HG03139 (cell line): Measurements from ENCODE around the gene UCKL1.
"Not testable (repeated sequence)": the region's sequence is repeated elsewhere in the genome, so short reads cannot be mapped to it uniquely, and the experiment has no call there.

Experiments
- ATAC-seq: cut with Tn5 transposase; IDR thresholded peaks from one replicate; pipeline ENCODE4 v1.9.1; 2021; ENCODE audit not compliant: unreplicated experiment

Gene UCKL1

DNA sequence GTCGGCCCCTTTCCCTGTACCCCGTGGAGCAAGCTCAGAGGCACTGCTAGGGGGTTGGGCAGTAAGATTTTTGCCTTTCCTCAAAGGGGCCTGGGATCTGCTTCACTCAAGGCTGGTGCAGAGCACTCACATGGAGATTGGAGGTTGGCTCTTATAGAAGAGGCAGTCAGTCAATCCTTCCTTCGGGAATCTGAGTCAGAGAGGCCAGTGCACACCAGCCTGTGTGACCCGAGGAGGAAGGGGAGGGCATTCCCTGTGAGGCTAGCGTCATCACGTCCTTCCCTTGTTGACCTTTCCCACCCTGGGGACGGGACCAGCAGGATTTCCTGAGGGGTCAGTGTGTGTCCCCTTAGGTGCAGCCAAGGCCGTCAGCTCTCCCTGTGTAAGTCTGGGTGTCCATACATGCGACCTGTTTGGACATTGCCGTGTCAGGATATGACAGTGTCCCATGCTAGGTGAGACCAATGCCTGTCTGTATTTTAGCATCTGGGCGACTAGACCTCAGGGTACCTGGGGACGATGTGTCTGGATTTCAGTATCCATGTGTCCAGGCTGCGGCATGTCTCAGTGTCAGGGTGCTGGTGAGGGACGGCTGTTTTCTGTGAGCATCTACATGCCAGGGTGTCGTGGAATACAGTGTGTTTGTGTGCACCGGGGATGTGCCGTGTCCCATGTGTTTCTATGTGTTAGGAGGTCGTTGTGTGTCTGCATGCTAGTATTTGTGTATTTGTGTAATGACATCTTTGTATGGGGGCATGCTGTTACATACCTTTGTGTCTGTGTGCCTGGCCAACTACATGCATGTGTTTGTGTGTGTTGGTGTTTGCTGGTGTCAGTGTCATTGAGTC, 16.3 kb upstream of the UCKL1 start:
- no peak for ATAC-seq

DNA sequence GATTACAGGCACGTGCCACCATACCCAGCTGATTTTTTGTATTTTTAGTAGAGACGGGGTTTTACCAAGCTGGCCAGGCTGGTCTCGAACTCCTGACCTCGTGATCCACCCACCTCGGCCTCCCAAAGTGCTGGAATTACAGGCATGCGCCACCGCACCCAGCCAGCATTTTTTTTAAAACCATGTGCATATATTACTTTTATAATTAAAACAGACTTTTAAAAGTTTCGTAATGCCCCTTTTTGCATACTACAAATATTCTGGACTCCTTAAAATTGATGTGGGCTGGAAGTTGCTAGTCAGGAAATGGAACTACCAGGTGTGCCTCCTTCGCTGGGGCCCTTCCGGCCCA, 15.7 kb upstream of the UCKL1 start:
- not testable (repeated sequence) for ATAC-seq

DNA sequence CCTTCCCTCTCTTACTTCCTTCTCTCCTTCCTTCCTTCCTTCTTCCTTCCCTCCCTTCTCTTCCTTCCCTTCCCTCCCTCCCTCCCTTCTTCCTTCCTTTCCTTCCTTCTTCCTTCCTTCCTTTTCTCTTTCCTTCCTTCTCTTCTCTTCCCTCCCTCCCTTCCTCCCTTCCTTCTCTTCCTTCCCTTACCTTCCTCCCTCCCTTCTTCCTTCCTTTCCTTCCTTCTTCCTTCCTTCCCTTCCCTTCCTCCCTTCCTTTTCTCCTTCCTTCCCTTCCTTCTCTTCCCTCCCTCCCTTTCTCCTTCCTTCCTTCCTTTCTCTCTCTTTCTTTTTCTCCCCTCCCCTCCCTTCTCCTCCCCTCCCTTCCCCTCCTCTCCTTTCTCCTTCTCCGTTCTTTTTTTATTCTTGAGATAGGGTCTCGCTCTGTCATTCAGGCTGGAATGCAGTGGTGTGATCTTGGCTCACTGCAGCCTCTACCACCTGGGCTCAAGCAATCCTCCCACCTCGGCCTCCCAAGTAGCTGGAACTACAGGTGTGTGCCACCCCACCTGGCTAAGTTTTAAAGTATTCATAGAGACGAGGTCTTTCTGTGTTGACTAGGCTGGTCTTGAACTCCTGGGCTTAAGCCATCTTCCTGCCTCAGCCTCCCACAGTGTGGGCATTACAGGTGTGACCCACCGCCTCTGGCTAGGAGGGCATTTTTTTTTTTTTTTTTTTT, 14.7 kb upstream of the UCKL1 start:
- ATAC-seq, result no peak

DNA sequence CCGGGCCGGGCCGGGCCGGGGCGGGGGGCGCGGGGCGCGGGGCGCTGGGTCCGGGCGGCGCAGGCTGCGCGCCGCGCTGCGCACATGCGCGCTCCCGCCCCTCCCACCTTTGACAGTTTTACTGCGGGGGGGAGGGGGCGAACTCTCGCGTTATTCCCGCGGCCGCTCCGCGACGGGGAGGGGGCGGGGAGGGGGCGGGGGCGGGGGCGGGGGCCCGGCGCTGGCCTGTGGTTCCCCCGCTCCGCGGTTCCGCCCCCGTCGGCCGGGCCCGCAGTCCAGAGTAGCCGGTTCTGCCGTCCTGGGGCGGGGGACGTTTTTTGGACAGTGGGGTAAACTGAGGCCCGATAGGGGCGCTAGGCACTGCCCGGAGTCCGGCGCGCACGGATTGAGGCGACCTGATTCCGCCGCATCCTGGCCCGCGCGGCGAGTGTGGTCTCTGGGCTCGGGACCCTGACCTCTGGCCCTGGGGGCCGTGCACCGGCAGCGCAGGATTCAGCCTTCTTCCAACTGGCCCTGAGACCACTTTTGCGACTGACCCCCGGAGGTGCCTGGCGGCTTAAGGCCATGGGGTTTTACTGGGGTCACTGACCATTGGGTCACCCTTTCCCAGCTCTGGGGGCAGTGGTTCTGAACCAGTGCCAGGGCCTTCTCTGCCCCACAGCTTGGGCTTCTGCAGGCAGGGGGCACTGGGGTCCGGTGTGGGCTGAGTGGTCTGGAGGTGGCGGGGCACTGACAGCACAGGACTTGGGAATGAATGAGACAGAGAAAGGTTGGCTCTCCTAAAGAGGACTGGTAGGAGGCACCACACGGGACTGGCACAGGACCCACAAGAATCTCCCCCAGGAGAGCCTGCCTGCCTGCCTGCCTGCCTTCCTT, 13.9 kb upstream of the UCKL1 start, which contains the start of gene ZNF512B:
Gene ZNF512B (minus strand): TSS at position 93 of the 876 bp plus-strand sequence. CDS start 1,980 bp downstream, outside the sequence.
- no peak for ATAC-seq

DNA sequence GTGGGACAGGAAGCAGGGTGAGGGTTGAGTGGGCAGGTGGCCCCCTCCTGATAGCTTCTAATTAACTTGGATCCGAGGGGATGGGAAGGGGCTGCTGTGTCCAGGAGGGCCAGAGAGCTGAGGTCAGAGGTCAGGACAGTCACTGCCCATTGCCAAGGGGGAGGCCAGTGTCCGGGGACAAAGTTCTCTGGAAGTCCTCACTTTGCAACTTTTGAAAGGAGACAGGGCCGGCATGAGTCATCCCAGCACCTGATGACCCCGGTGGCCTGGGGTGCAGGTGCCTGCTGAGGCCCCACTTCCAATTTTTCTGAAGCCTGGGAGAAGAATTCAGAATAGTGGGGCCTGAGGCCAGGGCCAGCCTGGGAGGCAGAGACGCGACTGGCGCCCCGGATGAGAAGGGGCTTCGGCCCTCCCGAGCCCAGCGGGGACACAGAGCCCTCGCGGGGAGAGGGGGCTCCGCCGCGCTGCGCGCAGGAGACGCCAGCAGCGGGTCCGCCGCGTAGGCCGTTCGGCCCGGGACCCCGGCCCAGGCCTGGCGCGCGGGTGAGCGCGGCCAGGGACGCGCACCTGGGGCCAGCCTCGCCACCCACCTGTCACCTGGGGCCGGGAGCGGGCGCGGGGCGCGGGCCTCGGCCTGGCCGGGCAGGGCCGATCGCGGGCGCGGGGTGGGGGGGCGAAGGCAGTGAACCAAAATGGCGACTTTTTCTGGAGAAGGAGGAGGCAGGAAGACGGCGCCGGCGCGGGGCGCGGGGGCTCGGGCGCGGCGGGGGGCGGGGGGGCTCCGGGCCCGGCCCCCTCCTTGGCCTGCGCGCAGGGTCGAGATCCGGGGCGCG, 12.9 kb upstream of the UCKL1 start:
- no peak for ATAC-seq

DNA sequence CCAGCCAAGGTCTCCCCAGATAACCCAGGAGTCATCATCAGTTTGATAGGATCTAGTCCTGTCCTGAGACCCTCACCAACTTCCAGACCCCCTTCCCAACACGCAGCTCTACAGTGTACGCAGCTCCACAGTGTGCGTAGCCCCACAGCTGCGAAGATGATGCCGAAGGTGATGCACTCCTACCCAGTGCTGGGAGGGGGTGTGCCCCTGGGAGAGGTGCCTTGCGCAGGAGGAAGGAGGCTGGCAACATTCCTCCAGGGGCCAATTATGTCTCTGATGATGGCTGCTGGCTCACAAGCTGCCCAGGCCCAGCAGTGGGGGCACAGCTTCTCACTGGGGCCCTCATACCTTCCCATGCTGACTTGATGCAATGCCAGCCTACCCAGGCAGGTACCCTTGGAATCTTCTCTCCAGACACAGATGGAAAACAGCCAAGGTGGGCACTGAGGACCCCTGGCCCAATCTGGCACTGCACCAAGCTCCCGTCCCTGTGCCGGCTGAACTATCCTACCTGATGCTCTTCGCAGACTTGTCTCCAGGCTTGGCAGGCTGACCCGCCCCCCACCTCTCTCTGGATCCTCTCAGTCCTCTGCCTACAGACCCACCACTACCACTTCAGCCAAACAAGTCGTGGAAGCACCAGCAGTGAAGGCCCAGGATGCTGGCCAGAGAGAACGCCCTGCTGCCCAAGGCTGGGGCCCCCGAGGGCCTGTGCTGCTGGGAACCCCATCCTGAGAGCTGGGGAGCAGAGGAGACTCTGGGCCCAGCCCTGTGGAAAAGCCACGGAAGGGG, 12.1 kb upstream of the UCKL1 start:
- no peak for ATAC-seq

DNA sequence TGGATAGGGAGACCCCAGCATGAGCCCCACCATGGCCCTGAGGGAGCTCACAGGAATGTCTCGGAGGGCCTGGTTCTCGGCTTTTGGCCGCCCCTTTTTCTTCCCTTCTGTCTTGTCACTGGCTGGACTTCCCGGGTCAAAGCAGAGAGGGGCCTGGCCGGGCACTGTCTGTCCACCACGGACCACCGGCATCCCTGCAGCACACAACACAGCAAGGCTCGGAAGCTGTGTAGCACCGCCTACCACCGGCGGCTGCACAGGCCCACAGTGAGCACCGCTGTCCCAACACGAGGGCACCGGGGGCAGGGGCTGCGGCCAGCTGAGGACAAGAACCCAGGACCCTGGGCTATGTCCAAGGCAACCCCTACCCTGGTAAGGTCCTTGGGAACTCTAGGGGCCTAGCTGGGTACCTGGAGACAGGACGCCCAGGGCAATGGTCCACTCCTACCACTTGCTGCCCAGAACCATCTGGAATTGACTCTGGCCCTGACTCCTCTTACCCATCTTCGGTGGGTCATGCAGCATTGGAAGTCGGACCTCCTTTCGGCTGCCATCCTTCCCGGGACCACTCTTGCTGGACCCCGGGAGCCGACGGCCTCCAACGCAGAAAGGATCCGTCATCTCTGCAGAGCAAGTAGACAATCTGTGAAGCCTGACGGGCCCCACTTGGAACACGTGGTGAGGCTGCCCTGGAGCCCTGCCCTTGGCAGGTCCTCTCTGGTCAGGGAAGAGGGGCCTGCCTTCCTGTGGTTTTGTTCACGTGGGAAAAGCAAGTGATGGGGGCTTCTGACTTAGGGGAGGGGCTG, 11.3 kb upstream of the UCKL1 start:
- no peak for ATAC-seq

DNA sequence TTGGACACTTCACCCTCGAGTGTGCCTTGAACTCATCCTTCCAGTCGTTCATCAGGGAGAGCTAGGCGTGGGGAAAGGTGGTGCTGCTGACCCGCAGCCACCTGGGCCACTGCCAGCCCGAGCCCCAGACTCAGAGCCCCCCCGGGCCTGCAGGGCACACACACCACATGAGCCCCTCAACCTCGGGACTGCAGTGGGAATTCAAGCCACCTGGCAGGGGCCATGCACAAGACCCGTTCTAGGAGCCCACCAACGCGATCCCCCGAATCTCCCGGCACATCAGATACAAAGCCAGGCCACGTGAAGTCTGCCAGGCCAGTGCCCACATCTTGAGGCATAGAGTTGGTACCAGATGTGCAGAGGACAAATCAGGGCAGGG, 10.7 kb upstream of the UCKL1 start:
- no peak for ATAC-seq

DNA sequence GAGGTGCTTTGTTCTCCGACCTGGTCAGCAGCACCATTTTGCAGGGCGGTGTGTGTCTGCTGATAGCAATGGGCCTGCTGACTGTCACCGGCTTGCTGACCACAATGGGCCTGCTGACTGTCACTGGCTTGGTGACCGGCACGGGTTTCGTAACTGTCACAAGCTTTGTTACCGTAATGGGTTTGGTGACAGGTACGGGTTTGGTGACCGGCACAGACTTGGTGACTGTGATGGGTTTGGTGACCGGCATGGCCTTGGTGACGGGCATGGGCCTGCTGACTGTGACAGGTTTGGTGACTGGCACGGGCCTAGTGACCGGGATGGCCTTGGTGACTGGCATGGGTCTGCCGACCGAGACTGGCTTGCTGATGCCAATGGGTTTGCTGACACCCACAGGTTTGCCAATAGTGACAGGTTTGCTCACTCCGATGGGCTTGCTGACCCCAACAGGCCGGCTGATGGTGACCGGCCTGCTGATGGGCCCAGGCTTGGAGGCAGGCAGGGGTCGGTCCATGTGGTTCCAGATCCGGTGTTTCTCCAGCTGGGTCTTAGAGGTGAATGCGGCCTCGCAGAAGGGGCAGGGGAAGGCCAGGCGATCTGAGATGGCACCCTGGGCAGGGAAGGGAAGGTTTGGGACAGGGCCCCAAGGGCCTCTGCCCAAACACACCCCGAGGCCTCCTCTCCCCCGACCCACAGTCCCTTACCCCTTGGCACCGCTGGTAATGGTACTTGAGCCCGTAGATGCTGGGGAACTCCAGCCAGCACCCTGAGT, 10.1 kb upstream of the UCKL1 start:
- ATAC-seq, result no peak

DNA sequence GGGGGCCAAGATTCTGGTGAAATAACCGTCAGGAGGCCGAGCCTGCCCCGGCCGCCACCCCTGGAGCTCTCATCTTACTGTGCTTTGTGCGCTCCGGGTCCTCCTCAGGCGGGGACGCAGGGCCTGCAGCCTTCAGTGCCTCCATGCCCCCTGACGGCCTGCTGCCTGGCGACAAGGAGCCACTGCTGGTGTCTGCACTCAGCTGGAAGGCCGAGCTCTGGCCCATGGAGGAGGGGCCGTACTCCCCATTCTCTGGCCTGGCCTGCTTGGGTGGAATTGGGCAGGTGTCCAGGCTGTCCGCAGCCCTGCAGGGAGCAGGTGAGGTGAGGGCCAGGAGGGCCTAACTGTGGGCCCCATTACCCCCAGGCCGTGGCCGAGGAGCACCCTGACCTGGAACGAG, 8.2 kb upstream of the UCKL1 start:
- no peak for ATAC-seq

DNA sequence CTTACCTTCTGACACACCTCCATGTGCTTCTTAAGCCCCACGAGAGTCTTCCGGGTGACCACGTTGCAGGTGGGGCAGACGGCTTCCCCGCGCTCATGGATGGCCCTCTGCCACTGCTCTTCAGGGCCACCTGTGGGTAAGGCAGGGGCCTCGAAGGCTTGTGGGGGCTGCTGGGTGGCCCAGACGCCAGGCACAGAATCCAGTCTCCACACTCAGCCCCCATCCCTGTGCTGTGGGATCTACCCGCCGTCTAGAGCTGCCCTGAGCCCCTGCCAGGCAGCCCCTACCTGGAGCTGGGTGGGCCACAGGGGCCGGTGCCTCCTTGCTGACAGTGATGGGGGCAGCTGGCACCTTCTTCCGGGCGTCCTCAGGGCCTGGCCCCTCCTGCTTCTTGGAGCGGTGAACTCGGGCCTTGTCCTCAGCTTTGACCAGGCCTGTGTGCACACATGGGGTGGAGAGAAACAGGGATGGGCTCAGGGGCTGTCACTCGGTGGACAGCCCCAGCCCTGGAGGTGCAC, 7.6 kb upstream of the UCKL1 start:
- ATAC-seq, result no peak

DNA sequence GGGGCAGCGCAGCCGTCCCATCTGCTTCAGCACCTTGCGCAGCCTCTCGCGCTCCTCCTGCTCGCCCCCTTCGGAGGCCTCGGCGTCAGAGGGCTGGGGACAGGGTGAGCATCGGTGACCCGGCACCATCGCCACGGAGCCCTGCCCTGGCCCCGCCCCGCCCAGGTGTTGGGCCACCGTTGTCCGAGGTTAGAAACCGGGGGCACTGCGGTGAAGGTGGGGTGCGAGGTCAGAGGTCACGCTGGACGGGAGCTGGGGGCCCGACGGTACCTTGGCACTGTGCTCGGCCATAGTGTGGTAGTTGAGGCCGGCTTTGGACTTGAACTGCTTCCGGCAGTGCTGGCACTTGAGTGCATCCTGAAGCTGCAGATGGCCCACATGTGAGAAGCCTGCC, 7.1 kb upstream of the UCKL1 start:
- ATAC-seq, result no peak

DNA sequence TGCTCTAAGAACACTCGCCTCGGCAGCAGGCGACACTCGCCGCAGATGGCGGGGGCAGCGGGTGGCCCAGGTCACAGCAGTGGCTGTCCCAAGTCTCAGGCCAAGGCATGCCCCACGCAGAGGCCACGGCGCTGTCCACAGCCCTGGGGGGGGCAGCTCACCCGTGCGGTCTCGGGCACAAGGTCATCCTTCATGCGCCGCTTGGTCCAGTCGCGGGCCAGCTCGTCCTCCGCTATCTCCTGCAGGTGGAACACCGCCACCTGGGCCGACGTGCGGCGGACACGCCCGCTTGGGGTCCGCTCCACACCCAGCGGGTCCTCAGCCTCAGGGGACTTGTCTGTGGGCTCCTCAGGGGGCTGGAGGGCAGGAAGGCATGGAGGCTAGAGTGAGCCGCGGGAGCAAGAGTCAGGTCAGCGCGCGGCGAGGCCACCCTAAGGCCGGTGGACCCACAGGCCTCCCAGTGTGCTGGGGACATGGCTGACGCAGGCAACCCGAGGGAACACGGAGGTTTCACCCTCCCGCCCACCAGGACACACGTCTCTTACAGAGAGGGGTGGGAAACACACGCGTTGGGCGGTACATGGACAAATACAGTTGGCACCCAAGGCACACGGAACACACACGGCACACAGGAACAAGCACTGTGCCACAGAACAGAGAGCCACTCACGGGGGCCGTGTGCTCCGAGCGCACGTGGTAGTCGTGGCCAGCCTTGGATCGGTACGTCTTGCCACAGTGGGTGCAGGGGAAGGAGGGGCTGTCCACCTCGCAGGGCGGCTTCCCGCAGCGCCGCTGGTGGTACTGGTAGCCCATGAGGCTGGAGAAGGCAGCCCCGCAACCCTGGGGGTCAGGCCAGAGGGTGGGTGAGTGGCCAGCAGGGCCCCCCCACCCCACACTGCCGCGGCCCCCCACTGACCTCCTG, 6.5 kb upstream of the UCKL1 start:
- no peak for ATAC-seq

DNA sequence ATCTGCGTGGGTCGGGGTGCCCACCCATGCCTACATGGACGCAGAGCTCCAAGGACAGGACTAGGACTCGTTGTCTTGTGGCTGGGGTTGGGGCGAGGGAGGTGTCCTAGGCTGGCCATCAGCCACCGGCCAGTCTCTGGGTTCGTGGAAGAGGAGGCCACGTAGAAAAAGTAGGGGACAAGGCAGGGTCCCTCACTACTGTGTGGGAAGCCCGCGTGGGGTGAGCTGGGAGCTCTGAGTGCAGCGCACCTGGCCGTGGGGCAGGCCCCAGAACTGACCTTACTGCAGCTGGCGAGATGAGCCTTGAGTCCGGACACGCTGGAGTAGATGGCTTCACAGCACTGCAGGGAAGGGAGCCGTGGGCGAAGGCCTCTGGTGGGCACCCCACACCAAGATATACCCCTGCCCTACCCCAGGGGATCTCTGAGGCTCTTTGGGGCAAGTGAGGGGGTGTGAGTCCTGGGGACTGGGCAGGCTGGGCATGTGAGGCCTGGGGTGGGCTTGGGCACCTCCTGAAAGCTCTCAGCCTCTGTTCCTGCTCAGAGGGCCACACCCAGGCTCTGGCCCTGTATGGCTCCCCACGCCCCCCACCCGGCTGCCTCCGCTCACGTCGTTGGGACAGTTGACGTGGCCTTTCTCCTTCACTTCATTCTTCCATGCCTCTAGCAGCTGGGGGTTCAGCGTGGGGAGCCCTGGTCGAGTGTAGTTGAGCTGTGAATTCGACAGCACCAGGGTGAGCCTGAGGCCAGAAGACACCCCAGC, 5.6 kb upstream of the UCKL1 start:
- no peak for ATAC-seq

DNA sequence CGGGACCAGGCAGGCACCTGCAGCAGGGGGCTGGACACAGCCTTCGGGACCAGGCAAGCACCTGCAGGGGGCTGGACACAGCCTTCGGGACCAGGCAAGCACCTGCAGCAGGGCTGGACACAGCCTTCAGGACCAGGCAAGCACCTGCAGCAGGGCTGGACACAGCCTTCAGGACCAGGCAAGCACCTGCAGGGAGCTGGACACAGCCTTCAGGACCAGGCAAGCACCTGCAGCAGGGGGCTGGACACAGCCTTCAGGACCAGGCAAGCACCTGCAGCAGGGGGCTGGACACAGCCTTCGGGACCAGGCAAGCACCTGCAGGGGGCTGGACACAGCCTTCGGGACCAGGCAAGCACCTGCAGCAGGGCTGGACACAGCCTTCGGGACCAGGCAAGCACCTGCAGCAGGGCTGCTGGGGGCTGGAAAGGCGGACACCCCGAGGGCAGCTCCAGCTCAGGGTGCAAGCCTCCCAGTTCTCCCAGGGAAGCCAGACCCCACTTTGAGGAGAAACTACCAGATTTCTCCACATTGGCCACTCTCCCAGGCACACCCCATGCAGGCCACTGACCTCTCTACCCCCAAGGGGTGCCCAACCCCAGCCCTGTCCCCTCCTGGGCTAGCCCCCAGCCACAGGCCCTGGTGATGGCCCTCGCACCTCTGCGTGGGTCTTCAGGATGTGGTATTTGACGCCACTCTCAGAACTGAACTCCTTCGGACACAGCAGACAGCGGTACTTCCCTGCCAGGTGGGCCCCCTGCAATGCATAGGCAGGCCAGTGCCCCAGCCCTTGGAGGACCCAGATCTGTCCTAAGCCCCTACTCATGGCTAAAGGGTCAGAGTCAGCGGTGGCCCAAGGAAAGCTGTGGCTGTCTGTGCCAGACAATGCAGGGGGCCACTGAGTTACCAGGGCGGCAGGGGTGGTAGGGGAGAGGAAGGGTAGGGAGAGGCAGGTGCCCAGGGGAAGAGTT, 4.7 kb upstream of the UCKL1 start:
- ATAC-seq, result not testable (repeated sequence)
